CD14-positive monocyte (primary cell): ENCODE data around the gene DMAC2L. TPM values are rescaled to one million over a fixed set of nuclear protein-coding genes. Genes with fewer than 3 reads are reported as not detected.

ENCODE experiments used
- DNase-seq, 3 donors: peaks; one replicate each; pipeline ENCODE4 v3.0.0-alpha.2; 2011 to 2022
- H2AFZ ChIP-seq: 2 replicates; pipeline ENCODE4 v1.6.0; 2012; ENCODE audit warnings: mild to moderate bottlenecking, low read depth, low read length, inconsistent platforms; ENCODE audit not compliant: insufficient read depth, poor library complexity, severe bottlenecking
- H3K27ac ChIP-seq, 2 donors: 1 replicate in 1 of 2; 2 replicates in 1 of 2; pipeline ENCODE4 v1.5.1; 2012 to 2013; ENCODE audit warnings: low read length in 2 of 2, control low read depth in 1 of 2, inconsistent platforms in 1 of 2, low read depth in 1 of 2, mild to moderate bottlenecking in 1 of 2
- H3K27me3 ChIP-seq, 2 donors: one replicate each; pipeline versions ENCODE4 v1.6.0 to v1.6.1; 2011 to 2013; ENCODE audit warnings: low read length in 2 of 2; ENCODE audit not compliant: control insufficient read depth in 2 of 2, insufficient read depth in 2 of 2
- H3K36me3 ChIP-seq, 2 donors: replicated peaks in 1 of 2; 1 replicate in 1 of 2; 2 replicates in 1 of 2; pipeline versions ENCODE4 v1.5.1 to v1.6.1; 2012 to 2013; ENCODE audit warnings: low read length in 2 of 2, control low read depth in 1 of 2, inconsistent platforms in 1 of 2, mild to moderate bottlenecking in 1 of 2; ENCODE audit not compliant: insufficient read depth in 2 of 2, control insufficient read depth in 1 of 2
- H3K4me1 ChIP-seq, 2 donors: 1 replicate in 1 of 2; 2 replicates in 1 of 2; pipeline versions ENCODE4 v1.5.1 to v1.6.1; 2012 to 2013; ENCODE audit warnings: low read length in 2 of 2, control low read depth in 1 of 2, inconsistent platforms in 1 of 2, mild to moderate bottlenecking in 1 of 2, moderate library complexity in 1 of 2; ENCODE audit not compliant: insufficient read depth in 2 of 2, control insufficient read depth in 1 of 2
- H3K4me2 ChIP-seq: replicated peaks from 2 replicates; pipeline ENCODE3; 2012; ENCODE audit warnings: low read length, moderate library complexity, mild to moderate bottlenecking; ENCODE audit not compliant: poor library complexity, severe bottlenecking; ENCODE audit errors: extremely low read depth
- H3K4me3 ChIP-seq, 3 experiments: fragments of 200-600 bp in 1 of 3; sonication (generic) in 1 of 3; replicated peaks in 1 of 3; 1 replicate in 2 of 3; 2 replicates in 1 of 3; pipeline ENCODE4 v1.5.1; 2011 to 2013; ENCODE audit warnings: low read length in 3 of 3, mild to moderate bottlenecking in 3 of 3, control low read depth in 2 of 3, low read depth in 2 of 3, inconsistent platforms in 1 of 3, moderate library complexity in 1 of 3
- H3K79me2 ChIP-seq: 2 replicates; pipeline ENCODE4 v1.6.0; 2012; ENCODE audit warnings: mild to moderate bottlenecking, control low read depth, inconsistent platforms, low read length, moderate library complexity; ENCODE audit not compliant: insufficient read depth
- H3K9ac ChIP-seq: 2 replicates; pipeline ENCODE4 v1.6.0; 2017; ENCODE audit warnings: low read length, mild to moderate bottlenecking; ENCODE audit not compliant: insufficient read depth, poor library complexity, severe bottlenecking
- H3K9me3 ChIP-seq, 2 donors: replicated peaks in 1 of 2; 1 replicate in 1 of 2; 2 replicates in 1 of 2; pipeline versions ENCODE4 v1.5.1 to v1.6.1; 2012 to 2013; ENCODE audit warnings: low read length in 2 of 2, control low read depth in 1 of 2; ENCODE audit not compliant: control insufficient read depth in 1 of 2, insufficient read depth in 1 of 2
- H4K20me1 ChIP-seq: 2 replicates; pipeline ENCODE4 v1.6.0; 2012; ENCODE audit warnings: mild to moderate bottlenecking, low read length, control low read depth, moderate library complexity; ENCODE audit not compliant: insufficient read depth
- H3K27ac Mint-ChIP-seq, 7 donors: one replicate each; pipeline ENCODE4 v1.8.0; 2020; ENCODE audit warnings: mild to moderate bottlenecking in 7 of 7, mixed read lengths in 7 of 7, moderate library complexity in 6 of 7, inconsistent platforms in 2 of 7
- H3K27me3 Mint-ChIP-seq, 3 donors: one replicate each; pipeline ENCODE4 v1.8.0; 2021 to 2022; ENCODE audit warnings: low read depth in 3 of 3, mild to moderate bottlenecking in 3 of 3, mixed read lengths in 3 of 3, moderate library complexity in 3 of 3, inconsistent platforms in 1 of 3
- H3K36me3 Mint-ChIP-seq, 2 donors: one replicate each; pipeline ENCODE4 v1.8.0; 2020; ENCODE audit warnings: mixed read lengths in 2 of 2, inconsistent platforms in 1 of 2, mild to moderate bottlenecking in 1 of 2
- H3K4me1 Mint-ChIP-seq: one replicate; pipeline ENCODE4 v1.8.0; 2020; ENCODE audit warnings: mild to moderate bottlenecking, mixed read lengths
- H3K4me3 Mint-ChIP-seq, 2 donors: one replicate each; pipeline ENCODE4 v1.8.0; 2020; ENCODE audit warnings: mild to moderate bottlenecking in 2 of 2, mixed read lengths in 2 of 2, moderate library complexity in 1 of 2
- H3K9me3 Mint-ChIP-seq, 7 donors: one replicate each; pipeline ENCODE4 v1.8.0; 2020 to 2022; ENCODE audit warnings: mixed read lengths in 7 of 7, mild to moderate bottlenecking in 6 of 7, moderate library complexity in 6 of 7, inconsistent platforms in 2 of 7
- WGBS: methylation state at CpG from one replicate; pipeline ENCODE4 v1.1.5; 2013; ENCODE audit warnings: missing lambda C conversion rate; ENCODE audit not compliant: insufficient coverage; 5-methylcytosine and 5-hydroxymethylcytosine counted together
- intact Hi-C, 2 donors: fragments of 100-400 bp; cut with micrococcal nuclease; formaldehyde crosslinking; loops; one replicate each; pipeline versions ENCODE4 v1.15.0 to v1.15.1; 2023
- polyA plus RNA-seq, 3 donors: library from polyadenylated mRNA; depleted of rRNA in 1 of 3; unstranded in 2 of 3; stranded (reverse) in 1 of 3; fragments of 300-500 nt in 2 of 3; fragments of >200 nt in 1 of 3; fragmentation: Illumina TruSeq in 2 of 3; gene quantifications; 1 replicate in 2 of 3; 2 replicates in 1 of 3; pipeline ENCODE4 v1.2.3, GENCODE V29; 2012 to 2021
- TF ChIP-seq, protein P1 (sequence below): fragments of 200-600 bp; IDR thresholded peaks from one replicate; pipeline ENCODE4 v1.8.0; 2022; ENCODE audit warnings: antibody characterized with exemption, mild to moderate bottlenecking

Gene DMAC2L
- polyA plus RNA-seq, 3 donors = 13.4 to 17.3 (median 16.4) TPM

- Histone ChIP-seq H2AFZ (no peak overlapping the region), H3K4me3 (no peak overlapping the region), H3K79me2 (no peaks in the 10 kb centered on the region), H4K20me1 (no peaks in the 10 kb centered on the region), H3K9me3 (no peaks in the 10 kb centered on the region), H3K27ac (no peak overlapping the region), H3K27me3 (no peaks in the 10 kb centered on the region), H3K9ac (no peak overlapping the region), H3K36me3 (peaks cover 31 to 57% of the 10 kb centered on the region in 2 donors), H3K4me1 (no peaks in the 10 kb centered on the region), H3K4me2 (no peak overlapping the region)
- Mint-ChIP-seq H3K9me3 (no peaks in the 10 kb centered on the region), H3K4me1 (peaks cover 11% of the 10 kb centered on the region), H3K36me3 (peaks cover 37 to 46% of the 10 kb centered on the region in 2 donors), H3K27me3 (no peaks in the 10 kb centered on the region), H3K27ac (no peak overlapping the region), H3K4me3 (no peak overlapping the region)
- TF ChIP-seq, protein P1, sequence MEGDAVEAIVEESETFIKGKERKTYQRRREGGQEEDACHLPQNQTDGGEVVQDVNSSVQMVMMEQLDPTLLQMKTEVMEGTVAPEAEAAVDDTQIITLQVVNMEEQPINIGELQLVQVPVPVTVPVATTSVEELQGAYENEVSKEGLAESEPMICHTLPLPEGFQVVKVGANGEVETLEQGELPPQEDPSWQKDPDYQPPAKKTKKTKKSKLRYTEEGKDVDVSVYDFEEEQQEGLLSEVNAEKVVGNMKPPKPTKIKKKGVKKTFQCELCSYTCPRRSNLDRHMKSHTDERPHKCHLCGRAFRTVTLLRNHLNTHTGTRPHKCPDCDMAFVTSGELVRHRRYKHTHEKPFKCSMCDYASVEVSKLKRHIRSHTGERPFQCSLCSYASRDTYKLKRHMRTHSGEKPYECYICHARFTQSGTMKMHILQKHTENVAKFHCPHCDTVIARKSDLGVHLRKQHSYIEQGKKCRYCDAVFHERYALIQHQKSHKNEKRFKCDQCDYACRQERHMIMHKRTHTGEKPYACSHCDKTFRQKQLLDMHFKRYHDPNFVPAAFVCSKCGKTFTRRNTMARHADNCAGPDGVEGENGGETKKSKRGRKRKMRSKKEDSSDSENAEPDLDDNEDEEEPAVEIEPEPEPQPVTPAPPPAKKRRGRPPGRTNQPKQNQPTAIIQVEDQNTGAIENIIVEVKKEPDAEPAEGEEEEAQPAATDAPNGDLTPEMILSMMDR = no peak
- intact Hi-C loops = no loop called here
- no peak for DNase-seq
- no CpG with 5 or more reads among the region's 3 CpGs for WGBS
Observed at GRCh38 chr14:50333014-50333509, 20.9 kb downstream of the DMAC2L start.

DNA sequence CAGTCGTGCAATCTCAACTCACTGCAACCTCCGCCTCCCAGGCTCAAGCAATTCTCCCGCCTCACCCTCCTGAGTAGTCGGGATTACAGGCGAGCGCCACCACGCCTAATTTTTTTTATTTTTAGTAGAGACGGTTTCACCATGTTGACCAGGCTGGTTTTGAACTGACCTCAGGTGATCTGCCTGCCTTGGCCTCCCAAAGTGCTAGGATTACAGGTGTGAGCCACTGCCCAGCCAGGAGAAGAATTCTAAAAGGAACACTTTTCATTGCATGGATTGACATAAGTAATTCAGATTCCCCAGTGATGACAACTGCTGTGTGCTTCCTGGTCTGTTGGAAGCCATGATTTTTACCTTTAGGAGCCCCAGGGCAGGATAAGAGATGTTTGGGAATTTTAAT lies 22.1 kb downstream of the DMAC2L start:
- Histone ChIP-seq H3K4me3 (no peak overlapping the region), H3K27me3 (no peaks in the 10 kb centered on the region), H2AFZ (no peak overlapping the region), H3K4me2 (no peak overlapping the region), H3K27ac (no peak overlapping the region), H3K9ac (no peak overlapping the region), H4K20me1 (no peaks in the 10 kb centered on the region), H3K36me3 (peaks cover 25 to 47% of the 10 kb centered on the region in 2 donors), H3K4me1 (no peaks in the 10 kb centered on the region), H3K79me2 (no peaks in the 10 kb centered on the region), H3K9me3 (no peaks in the 10 kb centered on the region)
- WGBS = 97% methylated on average over 5 of the region's 8 CpGs
- H3K9me3 Mint-ChIP-seq = no peaks in the 10 kb centered on the region
- no peak overlapping the region for H3K27ac Mint-ChIP-seq
- no peak overlapping the region for H3K4me3 Mint-ChIP-seq
- no peaks in the 10 kb centered on the region for H3K27me3 Mint-ChIP-seq
- H3K36me3 Mint-ChIP-seq = peaks cover 39 to 45% of the 10 kb centered on the region in 2 donors
- no peak for DNase-seq
- TF ChIP-seq, protein P1 = no peak
- intact Hi-C loops = no loop called here
- peaks cover 11% of the 10 kb centered on the region for H3K4me1 Mint-ChIP-seq
